ENCODE results near the gene F10.

GRCh38 chr13:113145911-113146598, 23.5 kb downstream of the F10 start:
- TF ChIP-seq, protein P1, sequence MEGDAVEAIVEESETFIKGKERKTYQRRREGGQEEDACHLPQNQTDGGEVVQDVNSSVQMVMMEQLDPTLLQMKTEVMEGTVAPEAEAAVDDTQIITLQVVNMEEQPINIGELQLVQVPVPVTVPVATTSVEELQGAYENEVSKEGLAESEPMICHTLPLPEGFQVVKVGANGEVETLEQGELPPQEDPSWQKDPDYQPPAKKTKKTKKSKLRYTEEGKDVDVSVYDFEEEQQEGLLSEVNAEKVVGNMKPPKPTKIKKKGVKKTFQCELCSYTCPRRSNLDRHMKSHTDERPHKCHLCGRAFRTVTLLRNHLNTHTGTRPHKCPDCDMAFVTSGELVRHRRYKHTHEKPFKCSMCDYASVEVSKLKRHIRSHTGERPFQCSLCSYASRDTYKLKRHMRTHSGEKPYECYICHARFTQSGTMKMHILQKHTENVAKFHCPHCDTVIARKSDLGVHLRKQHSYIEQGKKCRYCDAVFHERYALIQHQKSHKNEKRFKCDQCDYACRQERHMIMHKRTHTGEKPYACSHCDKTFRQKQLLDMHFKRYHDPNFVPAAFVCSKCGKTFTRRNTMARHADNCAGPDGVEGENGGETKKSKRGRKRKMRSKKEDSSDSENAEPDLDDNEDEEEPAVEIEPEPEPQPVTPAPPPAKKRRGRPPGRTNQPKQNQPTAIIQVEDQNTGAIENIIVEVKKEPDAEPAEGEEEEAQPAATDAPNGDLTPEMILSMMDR (conservative IDR thresholded peaks at IDR 0.05; ENCODE audit: low read length), result no peak
- TF ChIP-seq EZH2phosphoT487 (IDR thresholded peaks at IDR 0.05; ENCODE audit: borderline replicate concordance, low read depth, low read length), result no peak

Data from OCI-LY7 (cell line).